Activated T-helper 1 cell treated with anti-CD3 and anti-CD28 coated beads, Interleukin-12 subunit alpha, Interleukin-12 subunit beta, Interleukin-2, Interleukin-4 antibody, amounts not matched to agents 30 ng/mL and 10 ng/mL and 1 ng/mL, durations not matched to agents 14 hours and 24 hours and 36 hours (primary cell): ENCODE data around the gene IFNB1. TPM values are rescaled to one million over a fixed set of nuclear protein-coding genes. Genes with fewer than 3 reads are reported as not detected.

Experiments
- total RNA-seq: library from RNA; stranded (reverse); gene quantifications from 2 replicates; pipeline ENCODE4 v1.2.3, GENCODE V29; 2022

Gene IFNB1
- total RNA-seq, 1 donor from 2014 or later: 0.23 TPM

Other genes with a start within 250 kb of the IFNB1 start
- gene HACD4, start 46.3 kb downstream of the IFNB1 start, total RNA-seq: 2.7 and 3.0 TPM in 2 replicates
- gene IFNW1, start 63.9 kb upstream of the IFNB1 start, total RNA-seq: not detected in 2 replicates
- gene IFNA21, start 88.7 kb upstream of the IFNB1 start, total RNA-seq: not detected in 2 replicates
- gene IFNA4, start 109.6 kb upstream of the IFNB1 start, total RNA-seq: not detected in 2 replicates
- gene IFNA7, start 124.3 kb upstream of the IFNB1 start, total RNA-seq: not detected in 2 replicates
- not detected in 2 replicates for gene IFNA10, start 129.2 kb upstream of the IFNB1 start, total RNA-seq
- not detected in 2 replicates for gene IFNA16, start 139.4 kb upstream of the IFNB1 start, total RNA-seq
- not detected in 2 replicates for gene IFNA17, start 150.3 kb upstream of the IFNB1 start, total RNA-seq
- gene IFNA14, start 162.1 kb upstream of the IFNB1 start, total RNA-seq: not detected in 2 replicates
- not detected in 2 replicates for gene IFNA5, start 227.4 kb upstream of the IFNB1 start, total RNA-seq